Stimulated activated CD4-positive, alpha-beta T cell treated with anti-CD3 and anti-CD28 coated beads, Interleukin-4, amount 100 ng/mL, for 24 hours (primary cell): ENCODE results near the gene TMEM200C.

ENCODE experiments used
- DNase-seq: peaks from one replicate; pipeline ENCODE4 v3.0.0-alpha.2; 2020

TMEM200C gene

DNA sequence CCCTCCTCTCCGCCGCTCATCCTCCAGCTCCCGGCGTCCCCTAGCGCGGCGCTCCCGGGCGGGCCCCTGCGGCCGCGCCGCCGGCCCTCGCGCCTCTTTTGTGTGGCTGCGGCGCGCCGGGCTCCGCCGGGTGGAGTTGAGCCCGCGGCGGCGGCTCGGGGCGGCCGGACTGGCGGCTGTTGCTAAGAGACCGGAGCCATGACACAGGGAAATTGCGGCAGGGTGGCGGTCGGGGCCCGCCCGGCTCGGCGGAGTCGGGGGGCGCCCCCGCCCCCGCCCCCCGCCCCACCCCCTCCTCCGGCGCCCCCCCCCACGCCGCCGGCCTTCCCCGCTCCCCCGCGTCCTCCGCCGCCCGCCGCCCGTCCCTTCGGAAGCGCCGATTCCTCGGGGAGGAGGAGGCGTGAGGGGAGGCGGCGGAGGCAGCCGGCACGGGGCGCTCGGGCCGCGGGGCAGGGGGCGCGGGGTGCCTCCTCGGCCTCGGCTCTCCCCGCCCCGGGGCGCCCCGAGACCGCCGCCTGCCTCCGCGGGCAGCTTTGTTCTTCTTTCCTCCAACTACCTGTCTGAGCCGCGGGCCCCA lies at the start of gene TMEM200C:
Gene TMEM200C, minus strand, starts transcription at position 224 of the 577 bp plus-strand sequence. CDS start 3,459 bp downstream, outside the sequence.
- DNase-seq = no peak

DNA sequence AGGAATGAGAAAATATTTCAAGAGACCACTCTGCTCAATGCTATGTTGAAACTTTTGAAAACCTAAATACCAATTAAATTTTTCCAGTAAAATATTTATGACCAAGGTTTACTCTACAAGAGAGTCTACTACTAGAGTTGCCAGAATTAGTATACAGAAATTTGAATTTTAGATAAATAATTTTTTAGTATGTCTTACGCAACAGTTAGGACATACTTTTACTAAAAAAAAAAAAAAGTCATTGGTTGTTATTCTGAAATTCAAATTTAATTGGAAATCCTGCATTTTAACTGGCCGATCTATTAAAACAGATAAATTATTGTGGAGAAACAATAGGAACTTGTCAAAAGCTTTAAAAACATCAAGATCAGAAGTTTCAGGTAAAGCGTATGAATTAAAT lies 49.1 kb upstream of the TMEM200C start:
- no peak for DNase-seq

DNA sequence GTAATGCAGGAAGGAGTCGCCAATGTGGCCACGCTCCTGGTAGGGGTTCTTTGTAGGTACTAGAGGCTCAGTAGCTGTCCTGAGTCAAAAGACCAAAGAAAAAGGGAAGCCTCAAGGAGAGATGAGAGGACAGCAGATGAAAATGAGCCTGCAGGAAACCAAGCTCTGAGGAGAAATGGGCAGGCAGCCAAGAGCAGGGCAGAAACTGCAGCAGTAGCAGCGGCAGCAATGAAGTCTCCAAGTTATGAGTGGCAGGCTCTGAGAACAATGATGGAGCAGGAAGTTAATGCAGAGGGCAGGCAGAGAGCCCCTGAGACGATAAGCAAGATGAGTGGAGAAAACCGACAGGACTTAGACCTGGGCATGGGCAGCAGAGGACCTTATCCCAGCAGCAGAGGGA lies 48.2 kb upstream of the TMEM200C start:
- no peak for DNase-seq

DNA sequence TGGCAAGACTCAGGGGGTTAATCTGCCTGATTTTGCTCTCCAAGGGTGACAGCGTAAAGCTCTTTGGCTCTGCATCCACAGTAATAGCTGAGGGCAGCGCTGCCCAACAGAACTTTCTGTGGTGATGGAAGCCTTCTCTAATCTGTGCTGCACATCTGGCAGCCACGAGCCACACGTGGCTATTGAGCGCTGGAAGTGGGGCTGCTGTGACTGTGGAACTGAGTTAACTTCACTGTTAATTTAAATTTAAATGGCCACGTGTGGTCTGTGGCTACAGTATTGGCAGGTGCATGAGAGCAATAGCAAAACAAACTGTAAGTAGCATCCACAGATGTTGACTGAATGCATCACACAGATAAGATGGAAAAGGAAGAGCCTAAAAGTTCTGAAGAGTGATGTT lies 47.3 kb upstream of the TMEM200C start:
- no peak for DNase-seq

DNA sequence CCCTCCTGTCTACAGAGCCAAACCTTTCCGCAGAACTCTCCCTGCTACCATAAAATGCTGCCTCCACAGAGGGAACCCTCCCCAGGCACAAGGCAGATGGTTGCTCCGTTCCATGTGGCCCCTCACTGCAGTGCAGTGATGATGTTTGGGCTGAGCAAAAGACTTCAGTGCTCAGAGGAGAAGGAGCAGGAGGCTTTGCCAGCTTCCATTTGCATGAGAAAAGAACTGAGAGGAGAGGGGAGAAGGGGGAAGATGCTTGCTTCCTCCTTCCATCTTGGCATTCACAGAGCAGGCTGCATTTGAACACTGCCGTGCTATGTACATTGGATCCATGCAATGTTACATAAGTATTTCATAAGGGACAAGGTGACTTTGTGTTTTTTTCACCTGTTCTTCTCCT lies 46.6 kb upstream of the TMEM200C start:
- no peak for DNase-seq

DNA sequence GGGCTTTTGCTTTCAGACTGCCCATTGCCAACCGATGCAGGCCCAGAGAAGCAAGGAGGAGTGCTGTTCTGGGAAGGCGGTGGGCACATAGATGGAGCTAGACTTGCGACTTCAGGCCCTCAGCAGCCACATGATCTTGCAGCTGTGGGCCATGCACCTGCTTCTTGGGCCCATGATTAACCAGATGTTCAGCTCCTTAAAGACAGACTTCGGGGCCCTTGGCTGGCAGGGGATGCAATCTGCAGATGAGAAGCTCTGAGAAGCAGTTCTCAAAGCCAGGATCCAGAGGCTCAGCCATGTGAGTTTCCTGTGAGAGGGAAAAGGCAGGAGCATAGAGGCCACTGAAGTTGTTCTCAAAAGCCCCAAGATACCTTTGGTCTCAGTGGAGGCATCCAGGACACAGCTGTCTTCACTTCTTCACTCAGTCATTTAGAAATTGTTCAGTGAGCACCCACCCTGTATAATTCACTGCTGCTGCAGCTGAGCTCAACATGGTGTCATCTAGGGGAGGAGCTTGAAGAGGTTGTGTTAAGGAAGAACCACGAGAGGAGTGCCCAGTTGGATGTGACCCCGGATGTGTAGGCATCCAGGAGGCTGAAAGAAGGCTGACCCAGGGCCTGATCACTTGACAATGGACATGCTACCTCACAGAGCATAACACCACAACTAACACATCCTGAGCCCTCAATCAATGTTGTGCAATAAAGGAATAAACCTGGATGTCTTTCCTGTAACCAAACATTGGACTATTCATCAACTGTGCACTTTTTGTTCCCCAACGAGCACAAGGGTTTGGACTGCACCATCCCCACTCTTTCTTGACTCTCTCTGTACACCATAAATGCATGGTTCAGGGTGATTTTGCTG lies 44.7 kb upstream of the TMEM200C start:
- DNase-seq = no peak

DNA sequence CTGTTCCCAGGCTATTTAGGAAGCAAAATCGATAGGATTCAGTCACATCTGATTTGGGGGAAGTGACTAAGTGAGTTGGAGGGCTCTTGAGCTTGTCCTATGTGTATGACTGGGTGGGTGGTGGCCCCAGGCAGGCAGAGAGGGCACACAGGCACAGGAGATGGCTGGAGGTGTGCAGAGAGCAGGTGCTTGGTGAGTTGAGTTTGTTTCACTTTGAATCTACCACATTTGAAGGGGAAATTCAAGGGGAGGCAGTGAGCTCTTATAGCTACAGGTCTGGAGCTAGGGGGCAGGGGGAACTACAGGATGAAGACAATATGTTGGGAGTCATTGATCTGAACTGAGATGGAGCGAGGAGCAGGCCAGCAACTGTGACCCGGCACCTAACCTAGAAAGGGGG lies 42.5 kb upstream of the TMEM200C start:
- DNase-seq = no peak

DNA sequence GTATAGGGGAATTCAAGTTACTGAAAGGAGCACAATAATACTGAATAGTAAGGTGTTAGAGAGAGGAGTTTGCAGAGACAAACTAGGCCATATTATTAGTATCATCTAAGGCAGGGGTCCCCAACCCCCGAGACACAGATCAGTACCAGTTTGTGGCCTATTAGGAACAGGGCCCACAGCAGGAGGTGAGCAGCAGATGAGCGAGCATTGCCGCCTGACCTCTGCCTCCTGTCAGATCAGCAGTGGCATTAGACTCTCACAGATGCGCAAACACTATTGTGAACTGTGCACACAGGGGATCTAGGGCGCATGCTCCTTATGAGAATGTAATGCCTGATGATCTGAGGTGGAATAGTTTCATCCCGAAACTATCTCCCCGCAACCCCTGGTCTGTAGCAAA lies 41.8 kb upstream of the TMEM200C start:
- no peak for DNase-seq

DNA sequence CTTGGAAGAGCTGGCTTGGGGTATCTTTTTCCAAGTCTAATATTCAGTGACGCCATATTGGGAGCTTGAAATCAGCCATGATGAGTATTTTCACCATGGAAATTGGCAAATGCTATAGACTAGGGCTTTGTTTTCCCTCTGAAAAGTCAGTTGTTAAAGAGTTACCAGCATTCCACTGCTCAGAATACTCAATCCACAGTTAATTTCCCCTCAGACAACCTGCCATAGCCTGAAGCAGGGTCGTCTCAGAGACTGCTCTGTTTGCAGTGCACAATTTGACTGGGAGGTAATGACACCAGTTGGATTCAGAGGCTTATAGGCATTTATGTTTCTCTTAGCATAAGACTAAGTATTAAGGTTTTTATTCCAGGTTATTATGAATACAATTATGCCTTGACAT lies 35.5 kb upstream of the TMEM200C start:
- DNase-seq = no peak

DNA sequence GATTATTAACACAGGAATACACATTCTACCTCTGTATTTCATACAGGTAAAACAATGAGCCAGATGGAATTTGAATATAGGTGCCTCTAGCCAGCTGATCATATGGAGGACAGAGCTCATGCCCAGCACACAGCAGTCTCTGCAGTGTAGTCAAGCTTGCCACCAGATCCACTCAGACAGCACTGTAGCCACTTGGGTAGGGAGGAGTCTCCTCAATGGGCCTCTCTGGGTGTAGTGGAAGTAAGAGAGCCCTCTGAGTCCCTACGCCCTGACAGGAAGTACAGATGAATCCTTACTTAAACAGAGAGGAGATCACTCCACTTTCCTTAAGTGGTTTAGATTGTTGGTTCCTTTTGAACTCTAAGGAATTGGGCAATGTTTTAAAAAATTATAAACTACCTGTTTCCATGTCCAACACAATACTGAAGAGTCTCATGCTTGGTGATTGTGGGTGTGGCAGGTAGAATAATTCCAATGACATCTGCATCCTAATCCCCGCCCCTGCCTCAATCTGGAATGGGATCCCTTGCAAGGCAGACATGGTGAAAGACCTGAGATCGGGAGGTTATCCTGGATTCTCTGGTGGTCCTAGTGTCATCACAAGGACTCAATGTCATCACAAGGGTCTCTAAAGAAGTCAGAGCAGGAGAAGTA lies 23.0 kb upstream of the TMEM200C start:
- DNase-seq = no peak

DNA sequence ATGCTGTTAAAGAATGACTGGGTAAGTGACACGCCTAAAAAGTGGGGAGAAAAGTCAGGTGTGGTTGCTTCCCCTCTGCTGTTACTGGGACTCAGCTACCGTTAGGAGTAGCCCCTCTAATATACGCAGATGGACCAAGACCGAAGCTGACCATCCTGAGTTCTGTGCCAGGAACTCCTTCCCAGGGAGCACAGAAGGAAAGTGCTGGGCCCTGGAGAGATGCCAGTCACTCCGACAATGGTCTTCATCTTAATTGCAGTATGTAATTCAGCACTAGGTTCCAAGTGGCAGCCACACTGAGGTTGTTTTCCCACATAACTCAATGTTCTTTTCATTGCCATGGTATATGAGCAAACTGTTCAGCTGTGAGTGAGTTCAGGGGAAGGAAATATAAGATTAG lies 19.6 kb upstream of the TMEM200C start:
- DNase-seq = no peak

DNA sequence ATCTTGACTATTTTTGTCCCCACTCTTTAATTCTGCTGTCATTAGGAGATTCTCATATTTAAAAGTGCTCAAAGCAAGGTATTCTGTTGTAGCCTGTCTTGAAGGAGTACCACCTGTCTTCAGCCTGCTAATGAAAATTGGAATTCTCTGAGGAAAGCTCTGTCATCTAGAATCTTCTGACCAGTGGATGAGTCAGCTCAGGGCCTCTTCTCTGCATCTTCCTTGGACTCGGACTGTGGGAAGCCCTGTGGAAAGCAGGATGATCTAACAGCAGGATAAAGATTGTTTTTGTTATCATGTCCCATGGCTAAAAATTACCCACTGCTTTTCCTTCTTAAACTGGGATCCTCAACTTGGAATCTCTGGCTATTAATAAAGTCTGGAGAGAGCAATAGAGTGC lies 18.7 kb upstream of the TMEM200C start:
- no peak for DNase-seq

DNA sequence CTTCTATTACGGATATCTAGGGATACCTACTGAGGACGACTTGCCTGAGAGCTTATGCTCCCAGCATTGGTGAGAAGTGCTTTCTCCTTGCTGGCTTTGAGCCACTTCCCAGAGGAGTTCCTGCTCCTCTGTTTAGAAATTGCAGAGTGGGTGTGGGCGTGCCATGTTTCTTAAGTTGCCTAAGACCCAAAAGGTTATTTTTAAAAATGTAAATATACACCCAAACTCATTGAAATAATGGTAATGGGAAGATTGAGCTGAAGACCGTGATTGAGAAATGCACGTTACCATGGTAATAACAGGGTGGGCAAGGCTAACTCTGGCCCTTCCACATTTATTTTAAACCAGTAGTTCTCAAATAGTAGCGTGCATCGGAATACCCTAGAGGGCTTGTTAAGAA lies 17.2 kb upstream of the TMEM200C start:
- DNase-seq = no peak

DNA sequence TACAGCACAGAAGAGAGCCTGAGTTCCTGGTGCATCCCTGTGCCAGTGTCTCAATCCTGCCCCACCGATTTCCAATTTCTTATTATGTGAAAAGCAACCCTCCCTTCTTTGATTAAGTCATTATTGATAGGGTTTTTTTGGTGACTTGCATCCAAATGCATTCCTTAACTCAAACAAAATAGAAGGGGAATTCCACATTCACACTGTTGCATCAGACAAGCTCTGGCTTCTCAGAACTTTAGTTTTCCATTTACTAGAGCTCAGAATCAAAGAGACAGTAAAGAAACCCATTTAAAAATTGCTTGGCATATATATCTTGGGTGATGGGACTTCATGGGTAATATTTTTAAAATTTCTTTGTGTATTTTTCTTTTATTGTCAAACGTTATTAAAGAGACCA lies 13.8 kb upstream of the TMEM200C start:
- no peak for DNase-seq

DNA sequence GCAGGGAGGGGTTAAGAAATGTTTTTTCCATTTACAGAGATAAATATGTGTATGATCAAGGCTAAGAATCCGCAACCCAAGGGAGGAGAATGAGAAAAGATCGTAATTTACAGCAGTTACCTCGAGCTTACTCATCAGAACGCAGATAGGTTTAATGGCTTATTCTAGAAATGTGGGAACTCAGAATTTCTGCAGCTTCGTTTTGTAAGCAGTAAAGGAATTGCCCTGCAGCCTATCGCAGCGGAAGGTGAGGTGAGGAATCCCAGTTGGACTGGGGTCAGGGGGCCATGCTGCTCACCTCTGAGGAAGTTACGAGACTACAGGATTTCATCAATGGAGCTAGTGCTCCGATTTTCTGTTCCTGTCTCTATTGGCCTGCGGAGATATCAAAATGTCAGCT lies 8.1 kb upstream of the TMEM200C start:
- DNase-seq = no peak

DNA sequence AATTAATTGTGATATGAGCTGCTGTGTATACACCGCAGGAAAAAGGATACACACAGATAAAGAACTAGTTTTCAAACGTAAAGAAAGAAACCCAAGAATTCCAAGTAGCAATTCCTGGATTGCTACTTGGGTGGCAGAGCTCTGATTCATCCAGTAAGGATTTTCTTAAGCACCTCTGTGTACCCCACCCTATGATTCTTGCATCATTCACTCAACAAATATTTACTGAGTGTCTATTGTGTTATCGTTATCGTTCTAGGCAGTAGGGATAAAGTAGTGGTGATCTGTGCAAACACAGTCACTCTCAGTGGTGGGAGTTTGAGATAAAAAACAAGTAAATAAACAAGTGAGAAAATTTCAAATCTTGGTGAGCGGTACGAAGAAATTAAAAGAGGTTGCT lies 4.9 kb upstream of the TMEM200C start:
- DNase-seq = no peak

DNA sequence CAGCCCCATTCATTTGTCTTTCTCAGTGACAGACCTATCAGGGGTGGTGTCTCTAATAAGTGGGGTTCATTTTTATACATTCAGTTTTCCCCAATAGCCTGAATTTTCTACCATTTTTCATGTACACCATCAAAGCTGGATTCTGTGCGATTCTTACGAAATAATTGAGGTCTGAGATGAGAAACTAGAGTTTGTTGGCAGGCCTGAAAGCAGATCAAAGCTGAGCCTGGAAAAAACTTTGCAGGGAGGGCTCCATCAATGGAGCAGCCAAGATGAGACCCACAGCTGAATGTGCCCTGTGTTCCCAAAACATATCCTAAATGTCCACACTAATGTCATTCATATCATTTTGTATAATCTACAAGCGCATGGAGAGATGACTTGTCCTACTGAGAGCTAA lies 4.5 kb upstream of the TMEM200C start:
- no peak for DNase-seq

DNA sequence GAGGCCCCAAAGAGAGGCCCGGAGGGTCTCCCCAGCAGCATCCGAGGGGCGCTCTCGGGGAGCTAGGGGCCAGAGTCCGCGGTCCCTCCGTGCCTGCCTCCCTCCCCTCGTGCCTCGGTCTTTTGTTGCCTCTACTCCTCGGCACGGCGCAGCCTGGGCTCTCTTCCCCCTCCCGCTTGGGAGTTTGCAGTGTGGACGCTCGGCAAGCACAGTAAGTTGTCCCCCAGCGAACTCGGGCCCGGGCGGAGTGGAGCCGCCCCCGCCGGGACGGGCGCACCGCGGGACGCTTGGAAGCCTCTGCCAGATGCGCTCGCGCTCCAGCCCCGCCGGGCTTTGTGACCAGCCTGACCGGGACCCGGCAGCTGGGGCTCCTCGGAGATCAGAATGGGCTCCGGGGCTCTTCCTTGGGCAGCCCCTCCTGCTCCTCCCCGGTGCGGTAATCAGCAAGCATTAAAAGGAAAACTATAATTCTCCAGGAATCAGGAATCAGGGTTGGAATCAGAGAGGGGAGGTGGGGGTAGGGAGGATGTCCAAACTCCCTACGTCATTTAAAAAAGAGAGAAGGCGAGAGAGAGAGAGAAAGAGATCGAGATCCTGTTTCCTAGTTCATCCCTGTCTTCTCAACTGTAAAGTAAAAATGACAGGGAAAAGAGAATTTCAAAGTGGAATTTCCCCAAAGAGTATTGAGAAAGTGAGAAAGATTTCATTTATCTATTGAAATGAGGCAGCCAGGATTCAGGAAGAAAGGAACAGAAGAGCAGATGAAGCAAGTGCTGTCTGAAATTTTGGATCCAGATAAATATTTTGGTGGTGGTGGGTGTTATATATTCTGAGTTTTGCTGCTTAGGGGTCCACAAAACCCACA lies 786 bp upstream of the TMEM200C start:
- DNase-seq = no peak

DNA sequence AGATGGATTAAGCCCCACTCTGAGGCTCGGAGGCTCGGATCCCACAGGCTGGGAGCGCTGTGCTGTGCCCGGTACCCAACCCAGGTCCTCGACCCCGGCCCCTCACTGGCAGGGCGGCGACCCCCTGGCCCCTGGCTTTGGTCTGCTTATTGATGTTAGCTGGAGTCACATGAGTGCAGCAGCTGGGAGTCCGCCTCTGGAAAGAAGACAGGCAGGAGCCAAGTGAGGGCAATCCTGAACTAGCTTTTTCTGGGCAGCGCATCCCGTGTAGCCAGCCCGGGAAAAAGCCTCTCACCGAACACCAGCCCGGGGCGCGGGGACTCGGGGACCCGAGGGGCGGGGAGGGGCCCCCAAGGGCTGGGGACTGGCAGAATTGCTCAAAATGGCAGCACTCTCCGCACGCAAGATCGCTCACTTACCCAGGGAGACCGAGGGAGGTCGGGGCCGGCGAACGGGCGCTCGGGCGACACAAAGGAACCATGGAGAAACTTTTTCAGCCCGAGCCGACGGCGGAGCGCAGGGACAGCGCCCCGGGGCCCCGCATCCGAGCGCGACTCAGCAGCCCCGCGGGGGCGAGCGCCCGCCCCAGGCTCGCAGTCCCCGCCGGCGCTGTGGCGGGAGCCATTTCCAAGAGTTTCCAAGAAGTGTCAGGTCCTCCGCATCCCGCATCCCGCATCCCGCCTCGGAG lies 567 bp downstream of the TMEM200C start:
- no peak for DNase-seq

DNA sequence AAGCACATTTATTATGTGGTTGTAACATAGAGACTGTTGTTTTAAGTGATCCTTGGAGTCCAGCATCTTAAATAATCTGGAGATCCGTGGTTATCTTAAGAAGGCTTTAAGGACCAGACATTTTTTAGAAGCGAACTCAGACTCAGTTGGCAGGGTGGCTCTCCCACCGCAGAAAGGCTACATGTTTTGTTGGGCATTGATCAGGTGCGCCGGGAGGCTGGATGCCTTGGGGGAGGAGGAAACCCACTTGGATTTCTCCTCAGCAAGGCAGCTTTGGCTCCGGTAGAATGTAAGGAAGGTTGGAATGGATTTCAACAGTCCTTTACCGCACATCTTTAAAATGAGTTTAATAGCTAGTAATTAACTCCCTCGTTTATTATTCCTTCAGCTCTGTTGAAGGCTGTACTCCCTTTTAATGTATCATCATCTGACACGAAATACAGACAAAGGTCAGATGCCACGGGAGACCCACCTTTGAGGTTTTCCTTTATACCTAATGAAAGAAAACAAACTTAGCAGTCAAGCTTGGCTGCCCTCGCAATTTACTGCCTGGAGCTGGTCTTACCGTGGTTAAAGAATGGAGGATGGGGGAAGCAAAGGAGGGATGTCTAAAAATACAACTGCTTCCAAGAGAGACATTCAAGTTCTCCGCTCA lies 1.2 kb downstream of the TMEM200C start:
- no peak for DNase-seq

DNA sequence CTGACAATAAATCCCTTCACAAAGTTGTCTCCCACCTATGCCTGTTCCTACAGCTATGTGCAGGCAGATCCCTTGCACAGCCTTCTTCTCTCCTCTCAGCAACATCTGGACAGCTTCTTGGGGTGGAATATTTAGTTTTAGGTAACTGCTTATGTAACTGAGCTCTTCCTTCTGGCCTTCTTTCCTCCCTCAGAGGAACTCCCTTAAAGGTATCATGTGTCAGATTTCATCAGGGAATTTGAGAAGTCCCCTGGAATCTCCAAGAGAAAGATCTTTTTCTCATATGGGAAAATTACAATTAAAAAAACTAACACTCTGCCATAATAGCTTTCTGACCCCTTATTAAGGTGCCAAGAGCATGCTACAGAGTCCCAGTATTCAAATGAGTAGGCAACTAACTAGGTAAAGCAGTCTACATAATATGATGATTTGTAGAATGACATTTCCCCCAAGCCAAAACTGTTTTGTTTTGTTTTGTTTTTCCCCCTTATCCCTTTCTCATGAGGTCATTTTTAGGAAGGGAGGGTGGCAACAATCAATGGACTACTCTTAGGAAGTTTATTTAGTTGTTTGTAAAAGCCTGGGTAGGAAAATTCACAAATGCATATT lies 2.4 kb downstream of the TMEM200C start:
- DNase-seq = no peak

DNA sequence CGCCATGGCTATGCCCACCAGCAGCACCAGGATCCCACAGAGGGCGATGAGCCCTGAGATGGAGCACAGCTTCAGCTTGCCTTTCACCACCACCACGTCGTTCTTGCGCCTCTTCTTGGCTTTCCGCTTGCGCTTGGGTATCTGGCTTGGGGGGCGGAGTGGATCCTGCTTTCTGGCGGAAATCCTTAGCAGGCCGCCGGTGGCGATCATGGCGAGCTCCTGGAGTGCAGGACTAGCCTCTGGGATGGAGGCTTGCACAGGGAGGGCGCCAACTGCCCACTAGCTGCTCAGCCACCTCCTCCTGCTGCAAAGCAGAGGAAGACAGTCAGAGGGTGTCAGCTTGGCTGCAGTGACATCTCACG lies 3.5 kb downstream of the TMEM200C start:
- DNase-seq = no peak
